HG02884 (cell line): ENCODE data around the gene RTRAF.

ENCODE experiments used
- ATAC-seq: cut with Tn5 transposase; IDR thresholded peaks from one replicate; pipeline ENCODE4 v1.9.1; 2021; ENCODE audit warnings: mild to moderate bottlenecking, moderate library complexity; ENCODE audit not compliant: unreplicated experiment

The RTRAF gene

DNA sequence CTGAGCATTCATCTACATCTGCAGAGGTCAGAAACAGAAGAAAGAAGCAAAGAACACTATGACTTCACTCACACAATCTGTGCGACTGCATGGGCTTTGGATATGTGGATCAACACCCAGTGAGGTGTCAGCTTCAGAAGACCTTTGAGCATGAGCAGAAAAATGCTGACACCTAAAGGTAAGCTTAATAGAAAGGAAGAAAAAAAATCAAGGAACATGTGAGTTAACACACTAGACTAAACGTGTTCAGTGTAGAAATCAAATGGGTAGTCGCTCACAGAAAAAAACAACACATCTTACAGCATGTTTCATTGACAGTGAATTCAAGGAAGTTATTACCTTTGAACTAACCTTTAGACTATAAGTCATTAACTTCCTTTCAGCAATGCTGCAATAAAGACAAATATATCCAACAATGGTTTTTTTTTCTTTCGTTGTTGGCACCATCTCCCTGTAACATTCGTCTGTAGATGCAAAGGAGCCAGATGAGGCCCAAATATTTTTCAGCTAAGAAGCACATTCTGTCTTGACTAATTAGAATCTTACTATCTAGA lies 30.9 kb downstream of the RTRAF start:
- no peak for ATAC-seq

DNA sequence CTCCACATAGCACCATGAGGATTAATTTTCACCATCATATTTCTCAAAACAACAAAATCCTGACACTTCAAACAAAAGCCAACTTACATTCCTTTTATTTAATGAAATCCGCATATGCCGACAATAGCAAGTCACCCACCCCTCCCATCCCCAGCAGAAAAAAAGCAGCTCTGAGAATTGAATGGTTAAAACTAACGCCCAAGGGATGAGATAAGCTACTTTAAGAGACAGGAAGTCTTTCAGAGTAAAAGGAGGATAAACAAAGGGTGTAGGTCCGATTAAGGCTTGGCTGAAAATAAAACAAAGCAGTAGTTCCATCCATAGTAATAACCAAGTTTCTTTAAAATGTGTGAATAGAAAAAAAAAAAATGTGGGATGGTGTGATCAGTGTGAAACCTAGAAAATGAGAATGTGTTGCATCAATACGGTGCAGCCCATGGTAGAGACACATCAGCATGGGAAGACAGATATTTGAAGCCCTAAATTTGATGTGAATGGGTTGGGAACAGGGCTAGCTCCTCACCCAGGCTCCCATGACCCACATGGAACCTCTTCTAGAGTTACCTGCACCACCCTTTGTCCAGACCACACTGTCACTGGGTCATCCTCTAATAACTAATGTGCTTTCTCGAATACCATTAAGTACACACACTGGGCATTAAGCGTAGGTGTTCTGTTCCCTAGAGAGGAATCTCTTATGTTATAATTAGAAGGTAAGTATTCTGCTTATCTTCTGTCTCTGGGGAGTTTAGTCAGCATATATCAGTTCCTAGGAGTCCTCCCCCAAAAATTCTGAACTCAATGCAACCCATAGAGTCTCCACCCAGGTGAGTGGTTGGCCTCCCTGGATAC lies 31.7 kb downstream of the RTRAF start:
- ATAC-seq = no peak

DNA sequence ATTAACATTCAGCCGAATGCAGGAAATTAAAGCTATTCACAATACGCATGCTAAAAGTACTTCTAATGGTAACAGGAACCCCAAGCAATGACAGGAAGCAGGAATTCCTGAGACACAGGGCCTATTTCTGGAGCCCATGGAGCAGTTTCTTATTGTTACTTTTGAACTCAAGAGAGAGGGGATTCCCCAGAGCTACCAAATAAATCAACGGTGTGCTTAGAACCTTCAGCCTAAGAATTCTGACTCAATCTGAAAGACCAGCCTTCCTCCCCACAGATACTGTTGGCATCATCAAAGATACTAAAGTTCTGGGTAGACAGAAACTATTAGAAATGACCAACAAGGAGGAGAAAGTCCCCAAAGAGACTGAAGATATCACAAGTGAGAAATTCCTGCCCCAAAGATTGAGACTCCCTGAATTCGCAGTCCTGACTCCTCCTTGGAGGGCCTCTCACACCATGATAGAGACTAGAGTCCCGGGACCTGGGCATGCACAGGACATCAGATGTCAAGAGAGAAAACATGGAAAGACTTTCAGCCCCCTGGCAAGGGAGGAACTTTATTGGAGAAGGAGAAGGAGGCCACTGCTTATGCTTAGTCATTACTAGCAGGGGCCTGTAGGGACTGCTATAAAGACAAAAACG lies 32.7 kb downstream of the RTRAF start:
- peak; percentile 88 for ATAC-seq

GRCh38 chr14:52023518-52023917 lies 34.2 kb downstream of the RTRAF start:
- no peak for ATAC-seq

GRCh38 chr14:52025310-52025709 lies 36.0 kb downstream of the RTRAF start:
- no peak for ATAC-seq

DNA sequence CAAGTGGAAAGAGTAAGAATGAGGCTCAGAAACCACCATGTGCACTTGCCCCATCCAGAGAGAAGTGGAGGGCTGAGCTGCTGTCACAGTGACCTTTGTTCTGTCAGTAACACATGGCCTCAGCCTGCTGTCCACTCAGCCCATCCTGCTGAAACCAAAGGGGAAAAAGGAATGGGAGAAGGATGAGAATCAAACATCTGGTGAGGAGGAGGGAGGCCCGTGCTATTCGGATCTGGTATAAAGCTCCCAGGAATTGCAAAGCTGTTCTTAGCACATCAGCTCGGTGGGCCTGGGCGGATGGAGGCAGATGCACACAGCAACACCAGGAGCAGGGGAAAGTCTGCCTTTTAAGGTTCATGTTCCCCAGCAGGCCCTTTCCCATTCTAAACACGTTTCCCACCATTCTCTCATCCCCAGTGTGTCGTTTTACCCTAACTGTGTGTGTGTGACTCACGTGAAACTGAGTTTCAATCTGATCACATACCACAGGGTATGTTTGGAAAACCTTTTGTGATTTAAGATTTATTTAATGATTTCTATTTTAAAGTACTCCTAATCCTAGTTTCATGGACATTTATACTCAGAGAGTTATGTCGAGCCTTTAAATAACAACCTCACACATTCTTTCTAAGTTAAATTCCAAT lies 36.8 kb downstream of the RTRAF start:
- ATAC-seq = no peak

DNA sequence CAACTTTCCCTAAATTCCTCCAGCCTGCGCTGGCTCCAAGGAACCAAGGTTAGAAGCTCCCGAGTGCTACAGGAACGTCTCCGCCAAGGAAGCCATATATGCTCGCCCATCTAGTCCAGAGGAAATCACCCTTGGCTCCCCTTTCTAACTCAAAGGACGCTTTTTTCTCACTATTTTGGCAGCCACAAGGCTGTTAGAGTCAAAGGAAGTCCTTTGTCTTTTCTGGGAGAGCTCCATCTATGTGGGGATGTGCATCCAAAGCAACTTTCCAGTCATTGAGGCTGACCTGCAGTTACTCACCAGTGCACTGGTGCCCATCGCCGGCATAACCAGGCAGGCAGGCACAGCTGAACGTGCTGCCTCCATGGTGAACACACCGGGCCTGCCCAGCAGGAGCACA lies 37.6 kb downstream of the RTRAF start:
- no peak for ATAC-seq

DNA sequence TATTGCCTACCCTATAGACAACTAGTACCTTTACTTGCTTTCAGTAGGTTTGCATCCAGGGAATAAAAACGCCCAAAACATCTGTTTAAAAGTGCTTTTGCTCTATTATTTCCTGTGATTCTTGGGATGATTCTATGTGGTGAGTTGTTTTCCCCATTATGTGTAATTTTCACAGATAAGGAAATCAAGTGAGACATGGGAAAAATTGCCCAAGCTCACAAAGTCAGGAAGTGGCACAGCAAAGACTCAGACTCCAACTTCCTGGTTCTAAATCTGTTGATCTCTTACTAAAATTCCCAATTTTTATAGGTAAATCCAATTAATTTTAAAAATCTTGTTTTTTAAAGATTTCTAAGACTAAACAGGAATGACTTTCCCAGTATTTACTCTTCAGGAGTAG lies 40.5 kb downstream of the RTRAF start:
- no peak for ATAC-seq

DNA sequence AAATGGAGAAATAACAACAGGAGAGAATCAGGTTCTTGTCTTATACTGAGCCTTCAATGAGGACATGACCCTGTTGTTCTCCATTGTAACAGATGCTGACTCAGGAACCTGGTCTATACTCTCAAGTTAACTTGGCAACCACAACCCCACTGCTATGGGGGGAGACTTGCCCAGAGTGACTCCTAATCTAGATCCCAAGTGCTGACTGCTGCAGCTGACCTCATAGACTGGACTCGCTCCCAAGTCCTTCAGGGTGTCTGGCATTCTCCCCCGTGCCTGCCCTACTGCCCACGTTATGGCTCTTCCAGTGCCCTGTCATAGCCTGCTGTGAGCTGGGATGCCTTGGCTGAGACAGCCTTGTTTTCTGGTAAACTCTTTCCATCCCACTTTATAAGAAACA lies 42.4 kb downstream of the RTRAF start:
- ATAC-seq = no peak

DNA sequence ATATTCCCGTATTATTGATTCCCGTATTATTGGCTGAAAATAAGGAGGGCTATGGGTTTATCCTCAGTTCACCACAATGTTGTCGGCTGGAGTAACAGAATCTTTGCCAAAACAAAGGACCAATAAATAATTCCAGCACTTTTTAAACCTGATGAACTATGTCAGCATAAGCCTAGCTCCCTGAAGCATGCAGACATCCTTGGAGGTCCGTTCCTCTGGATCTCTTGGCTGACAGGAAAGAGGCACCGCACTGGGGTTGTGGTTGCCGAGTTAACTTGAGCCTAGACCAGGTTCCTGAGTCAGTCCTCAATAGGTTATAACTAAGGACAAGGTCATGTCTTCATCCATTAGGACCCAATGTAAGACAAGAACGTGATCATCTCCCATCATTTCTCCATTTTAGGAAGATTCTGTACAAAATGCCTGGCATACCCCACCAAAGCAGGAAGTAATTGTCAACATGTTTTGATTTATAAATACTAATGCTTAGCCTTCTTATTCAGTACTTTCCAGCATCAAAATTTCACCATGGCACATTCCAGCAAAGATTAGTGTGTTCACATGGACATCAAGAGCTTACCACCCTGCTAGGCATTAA lies 43.0 kb downstream of the RTRAF start:
- ATAC-seq = no peak

- ATAC-seq = no peak
These were observed 43.8 kb downstream of the RTRAF start for GRCh38 chr14:52033101-52033642.

- no peak for ATAC-seq
These were observed 49.9 kb downstream of the RTRAF start for GRCh38 chr14:52039124-52039815.

- no peak for ATAC-seq
These were observed 51.3 kb downstream of the RTRAF start for GRCh38 chr14:52040598-52040997.

DNA sequence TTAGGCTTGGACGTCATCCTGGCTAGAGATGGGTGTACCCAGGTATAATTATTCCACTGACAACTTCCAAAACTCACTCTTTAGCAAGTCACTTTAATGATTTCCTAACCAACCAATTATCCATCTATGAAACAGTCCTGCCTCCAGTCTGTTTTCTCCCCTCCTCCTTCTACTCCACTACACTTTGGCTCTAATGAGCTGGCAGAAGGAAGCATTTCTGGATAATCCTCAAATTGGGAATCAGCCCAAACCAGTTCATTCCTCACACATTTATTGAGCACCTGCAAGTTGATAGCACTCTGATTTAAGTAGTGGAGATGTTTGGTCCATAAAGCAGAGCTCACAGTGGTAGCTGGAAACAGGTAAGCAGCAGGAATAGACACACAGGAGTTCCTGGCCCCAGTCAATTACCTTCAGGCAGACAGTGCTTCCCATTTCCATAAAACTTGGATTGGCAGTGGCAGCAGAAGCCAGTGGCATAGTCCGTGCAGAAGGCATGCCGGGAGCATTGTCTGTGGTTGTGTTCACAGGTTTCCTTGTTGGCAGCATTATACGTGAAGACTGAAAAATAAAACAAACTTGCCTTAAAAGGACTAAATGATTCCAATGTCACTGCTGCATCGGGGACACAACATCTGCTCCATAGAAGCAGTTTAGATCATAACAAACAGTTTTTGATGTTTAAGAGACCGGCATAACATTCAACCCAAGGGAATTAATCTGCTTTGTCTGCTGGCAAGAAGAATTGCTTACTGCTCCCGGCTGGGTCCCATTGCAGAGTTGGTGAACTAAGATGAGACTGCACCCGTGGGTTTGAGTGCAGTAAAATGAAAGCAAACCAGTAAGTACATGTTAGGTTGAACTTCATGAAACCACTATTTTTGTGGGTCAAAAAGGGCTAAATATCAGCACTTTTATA lies 53.3 kb downstream of the RTRAF start:
- ATAC-seq = no peak

GRCh38 chr14:52043690-52044089 lies 54.3 kb downstream of the RTRAF start:
- no peak for ATAC-seq

DNA sequence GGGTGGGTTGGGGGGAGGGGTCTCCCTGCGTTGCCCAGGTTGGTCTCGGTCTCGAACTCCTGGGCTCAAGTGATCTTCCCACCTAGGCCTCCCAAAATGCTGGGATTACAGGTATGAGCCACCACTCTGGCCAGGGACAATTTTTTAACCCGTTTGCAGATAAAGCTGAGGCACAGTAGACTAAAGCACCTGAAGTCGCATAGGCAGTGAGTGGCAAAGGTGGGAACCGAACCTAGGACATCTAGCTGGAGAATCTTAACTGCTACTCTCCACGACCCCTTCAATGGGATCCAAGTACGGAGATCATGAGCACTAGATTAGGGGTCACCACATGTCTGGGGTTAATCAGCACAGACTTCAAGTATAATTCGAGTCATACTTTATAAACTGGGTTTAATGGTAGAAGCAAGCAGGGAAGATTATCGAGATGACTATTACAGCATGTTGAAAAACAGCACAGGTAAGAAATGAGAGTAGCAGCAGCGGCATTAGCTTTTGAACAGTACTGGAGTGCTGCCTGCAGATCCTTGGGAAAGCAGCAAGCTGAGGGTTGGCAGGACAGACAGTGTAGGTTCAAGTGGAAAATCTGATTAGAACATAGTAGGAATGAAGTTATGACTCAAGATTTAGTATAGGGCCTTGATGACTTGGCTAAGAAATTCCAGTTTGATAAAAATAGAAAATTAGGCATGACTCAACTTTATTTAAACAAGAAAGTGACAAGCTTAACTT lies 55.6 kb downstream of the RTRAF start:
- no peak for ATAC-seq

- ATAC-seq = no peak
These were observed 57.1 kb downstream of the RTRAF start for GRCh38 chr14:52046376-52046917.

- no peak for ATAC-seq
These were observed 58.8 kb downstream of the RTRAF start for GRCh38 chr14:52048116-52048515.
